ENCODE measurements around the gene SKAP1.
"Not testable (repeated sequence)": the region's sequence is repeated elsewhere in the genome, so short reads cannot be mapped to it uniquely, and the experiment has no call there.

SKAP1 gene

DNA sequence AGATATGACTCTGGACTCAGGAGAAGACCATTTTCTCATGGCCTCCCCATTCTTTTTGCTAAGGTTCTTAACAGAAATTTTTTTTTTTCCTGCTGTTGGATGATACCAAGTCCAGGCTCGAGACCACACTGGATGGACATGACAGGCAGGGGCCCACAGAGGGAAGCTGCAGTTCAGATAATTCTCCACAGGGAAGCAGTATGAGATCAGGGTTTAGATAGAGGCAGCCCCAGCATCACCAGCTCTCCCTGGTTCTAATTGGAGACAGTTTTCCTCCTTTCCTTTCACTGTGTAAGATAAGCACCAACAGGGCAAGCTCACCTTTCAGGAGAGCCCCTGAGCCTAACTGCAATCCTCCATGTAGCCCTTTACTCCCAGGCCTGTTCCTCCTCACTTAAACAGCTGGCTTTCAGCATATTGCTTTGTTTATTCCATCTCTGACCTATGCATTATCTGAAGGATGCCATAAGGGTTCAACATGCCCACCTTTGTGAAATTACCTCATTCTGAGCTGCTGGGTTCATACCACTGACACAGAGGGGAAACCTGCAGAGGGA lies 214.4 kb downstream of the SKAP1 start:
- no peak for DNase-seq (ENCODE audit: low read depth in 1 of 2, low spot score in 1 of 2)

DNA sequence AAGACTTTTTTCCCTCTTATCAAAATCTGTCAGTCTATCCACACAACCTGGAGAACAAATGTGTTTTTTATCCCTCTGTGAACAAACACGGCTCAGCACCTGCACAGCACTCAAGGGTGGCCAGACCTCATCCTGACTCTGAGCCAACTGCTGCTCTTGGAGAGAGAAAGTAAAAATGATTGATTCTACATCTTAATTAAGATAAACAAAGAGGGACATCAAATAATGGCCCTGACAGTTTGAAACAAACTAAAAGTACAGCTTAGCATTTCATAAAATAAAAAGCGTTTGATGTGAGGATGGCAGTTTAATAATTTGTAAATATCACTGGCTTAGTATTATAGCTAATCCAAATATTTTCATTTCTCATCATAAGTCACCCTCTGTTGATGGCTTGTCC lies 216.2 kb downstream of the SKAP1 start:
- no peak for DNase-seq (ENCODE audit: low read depth in 1 of 2, low spot score in 1 of 2)

DNA sequence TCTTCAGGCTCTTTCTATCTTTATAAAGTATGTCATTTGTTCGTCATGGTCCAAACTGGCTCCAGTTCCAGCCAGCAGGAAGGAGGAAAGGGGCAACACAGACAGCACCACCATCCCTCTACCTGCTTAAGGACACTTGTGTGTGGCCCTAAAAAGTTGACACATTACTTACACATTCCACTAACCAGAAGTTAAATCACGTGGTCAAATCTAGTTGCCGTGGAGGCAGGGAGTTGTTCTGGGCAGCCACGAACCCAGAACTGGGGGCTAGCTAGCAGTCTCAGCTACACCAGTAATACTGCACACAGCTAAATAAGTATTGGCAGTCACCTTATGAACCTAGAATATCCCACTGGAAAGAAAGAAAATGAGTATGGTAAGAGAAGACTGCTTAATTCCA lies 218.2 kb downstream of the SKAP1 start:
- DNase-seq (ENCODE audit: low read depth in 1 of 2, low spot score in 1 of 2) = no peak

DNA sequence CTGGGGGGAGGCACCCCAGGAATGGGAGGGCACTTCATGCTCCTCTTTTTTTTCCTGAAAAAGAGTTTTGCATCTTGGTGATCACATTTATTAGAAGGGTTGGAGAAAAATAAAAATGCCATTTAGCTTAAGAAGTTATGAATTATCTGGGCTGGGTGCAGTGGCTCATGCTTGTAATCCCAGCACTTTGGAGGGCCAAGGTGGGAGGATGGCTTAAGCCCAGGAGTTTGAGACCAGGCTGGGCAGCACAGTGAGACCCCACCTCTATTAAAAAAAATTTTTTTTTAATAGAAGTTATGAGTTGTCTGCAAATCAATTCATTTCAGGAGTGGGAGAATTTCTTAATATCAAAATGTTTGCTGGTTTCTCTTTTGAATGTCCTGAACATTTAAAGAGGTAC lies 219.0 kb downstream of the SKAP1 start:
- no peak for DNase-seq (ENCODE audit: low read depth in 1 of 2, low spot score in 1 of 2)

- no peak for DNase-seq (ENCODE audit: low read depth in 1 of 2, low spot score in 1 of 2)
These were observed 220.0 kb downstream of the SKAP1 start for GRCh38 chr17:48209973-48210372.

DNA sequence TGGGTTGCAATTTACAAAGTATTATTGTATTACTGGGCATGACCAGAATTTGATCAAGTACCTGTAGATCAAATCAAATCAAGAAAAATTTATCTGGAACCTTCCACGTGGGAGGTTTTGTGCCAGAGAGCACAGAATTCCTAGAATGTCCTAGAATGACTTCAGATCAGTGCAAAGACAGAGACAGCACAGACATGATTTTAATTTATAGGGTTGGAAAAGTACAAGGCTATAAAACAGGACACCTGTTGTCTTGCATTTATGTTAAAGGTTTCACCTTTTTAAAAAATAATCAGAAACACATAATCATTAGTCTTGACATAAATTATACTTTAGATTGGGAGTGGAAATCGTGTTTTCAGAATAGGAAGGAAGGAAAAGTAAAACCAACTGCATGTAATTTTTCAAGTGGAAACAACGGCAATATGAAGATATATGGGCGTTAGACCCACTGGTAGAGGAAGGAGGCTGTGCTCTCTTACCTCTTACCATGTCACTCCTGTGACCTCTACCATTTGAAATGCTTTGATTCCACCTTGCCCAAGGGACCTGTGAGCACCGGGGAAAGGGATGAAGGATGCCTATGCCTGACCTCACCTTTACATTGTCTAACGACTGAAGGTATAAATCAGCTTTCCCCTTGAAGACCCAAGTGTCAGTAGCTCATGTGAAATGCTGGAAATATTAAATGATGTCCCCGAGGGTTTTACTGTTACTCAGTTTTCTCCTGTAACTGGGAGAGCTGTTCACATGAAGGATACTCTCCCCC lies 222.1 kb downstream of the SKAP1 start:
- no peak for DNase-seq (ENCODE audit: low read depth in 1 of 2, low spot score in 1 of 2)

GRCh38 chr17:48207036-48207435 lies 223.0 kb downstream of the SKAP1 start:
- not testable (repeated sequence) for DNase-seq (ENCODE audit: low read depth in 1 of 2, low spot score in 1 of 2)

DNA sequence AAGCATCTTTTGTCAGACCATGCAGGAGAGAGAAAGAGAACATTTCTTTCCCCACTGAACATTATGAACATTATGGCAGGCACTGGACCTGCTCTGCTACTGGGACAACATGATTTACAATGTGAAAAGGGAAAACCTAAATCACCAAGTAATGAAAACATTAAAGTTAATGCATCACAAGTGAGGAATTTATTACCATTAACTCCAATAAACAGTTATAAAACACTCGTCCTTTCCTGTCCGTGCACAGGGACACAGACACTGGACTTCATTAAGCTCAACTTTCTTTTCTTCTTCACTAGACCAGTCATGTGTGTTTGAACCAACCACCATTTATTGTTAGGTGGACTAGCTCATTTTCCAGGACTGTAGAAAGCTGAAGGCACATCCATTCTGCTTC lies 227.1 kb downstream of the SKAP1 start:
- DNase-seq (ENCODE audit: low read depth in 1 of 2, low spot score in 1 of 2) = no peak

DNA sequence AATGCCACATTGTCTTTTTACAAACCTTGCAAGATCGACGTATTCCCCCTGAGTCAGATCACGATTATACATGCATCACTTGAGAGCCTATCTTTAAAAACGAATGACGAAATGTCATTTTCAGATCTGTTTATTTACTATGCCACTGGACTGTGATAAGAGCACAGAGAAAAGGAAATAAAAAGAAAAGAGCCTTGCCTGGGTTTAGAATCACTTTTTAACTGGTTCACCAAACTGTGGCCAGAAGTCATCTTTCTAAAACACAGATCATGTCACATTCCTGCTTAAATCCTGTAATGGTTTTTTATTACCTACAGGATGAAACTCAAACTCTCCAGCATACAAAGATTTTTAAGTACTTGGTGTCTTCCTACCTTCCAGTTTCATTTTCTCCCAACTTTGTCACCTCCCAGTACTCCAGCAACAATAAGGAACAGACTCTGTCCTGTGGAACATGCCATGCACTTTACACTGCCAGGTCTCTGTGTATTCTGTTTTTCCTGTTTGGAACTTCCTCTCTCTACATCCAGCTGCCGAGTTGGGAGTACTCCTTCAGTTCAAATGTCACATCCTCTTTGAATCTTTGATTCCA lies 231.0 kb downstream of the SKAP1 start:
- DNase-seq (ENCODE audit: low read depth in 1 of 2, low spot score in 1 of 2) = no peak

DNA sequence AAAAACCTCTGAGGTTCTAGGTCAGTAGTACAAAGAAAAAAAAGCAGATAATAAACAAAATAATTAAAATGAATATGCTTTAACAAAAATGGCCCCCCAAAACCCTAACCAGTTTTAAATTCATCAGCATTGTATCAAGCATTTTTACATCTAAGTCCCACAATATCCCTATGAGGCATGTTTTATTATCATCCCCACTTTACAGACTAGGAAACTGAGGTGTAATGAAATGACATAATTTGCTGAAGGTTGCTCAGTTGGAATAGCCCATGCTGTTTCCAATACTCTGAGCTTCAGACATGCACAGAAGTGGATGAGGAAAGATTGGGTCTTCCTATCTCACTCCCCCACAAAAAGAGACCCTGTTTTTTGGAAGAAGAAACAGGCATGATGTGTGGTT lies 234.1 kb downstream of the SKAP1 start:
- no peak for DNase-seq (ENCODE audit: low read depth in 1 of 2, low spot score in 1 of 2)

DNA sequence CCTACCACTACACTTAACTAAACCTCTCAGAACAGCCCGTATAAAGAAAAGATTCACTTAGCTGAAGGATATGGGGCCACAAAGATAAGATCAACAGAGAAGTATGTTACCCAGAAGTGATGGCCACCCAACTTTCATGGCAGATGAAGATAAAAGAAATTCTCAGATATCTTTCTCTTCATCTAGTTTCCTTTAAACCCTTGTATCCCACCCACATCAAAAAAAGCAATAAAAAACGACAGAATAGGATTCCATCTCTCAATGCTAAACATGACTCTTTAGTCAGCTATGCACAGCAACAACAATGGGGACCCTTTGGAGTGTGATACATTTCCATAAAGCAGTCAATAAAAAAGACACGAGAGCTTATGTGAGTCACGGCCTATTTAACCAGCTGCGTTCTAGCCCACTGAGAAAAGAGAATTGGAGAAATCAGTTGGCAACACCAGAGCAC lies 235.9 kb downstream of the SKAP1 start:
- DNase-seq (ENCODE audit: low read depth in 1 of 2, low spot score in 1 of 2) = no peak

- no peak for DNase-seq (ENCODE audit: low read depth in 1 of 2, low spot score in 1 of 2)
These were observed 237.7 kb downstream of the SKAP1 start for GRCh38 chr17:48192321-48192731.

DNA sequence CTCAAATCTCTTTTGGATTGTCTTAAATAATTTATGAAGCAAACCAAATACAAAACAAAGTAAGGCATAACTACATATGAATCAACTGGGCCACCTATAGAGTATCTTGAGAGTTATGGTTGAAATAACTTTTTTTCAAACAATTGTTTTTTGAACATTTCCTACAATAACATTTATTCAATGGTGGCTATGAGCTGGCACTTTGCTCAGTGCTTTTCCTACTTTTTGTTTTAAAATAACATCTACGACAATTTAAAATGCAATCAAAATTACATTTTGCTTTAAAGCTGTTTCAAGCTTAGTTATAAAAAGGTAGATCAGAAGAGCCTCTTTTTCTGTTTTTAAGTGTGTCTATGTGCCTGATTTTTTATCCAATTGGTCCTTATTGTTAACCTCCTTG lies 238.7 kb downstream of the SKAP1 start:
- DNase-seq (ENCODE audit: low read depth in 1 of 2, low spot score in 1 of 2) = no peak

GRCh38 chr17:48190871-48191270 lies 239.1 kb downstream of the SKAP1 start:
- no peak for DNase-seq (ENCODE audit: low read depth in 1 of 2, low spot score in 1 of 2)

DNA sequence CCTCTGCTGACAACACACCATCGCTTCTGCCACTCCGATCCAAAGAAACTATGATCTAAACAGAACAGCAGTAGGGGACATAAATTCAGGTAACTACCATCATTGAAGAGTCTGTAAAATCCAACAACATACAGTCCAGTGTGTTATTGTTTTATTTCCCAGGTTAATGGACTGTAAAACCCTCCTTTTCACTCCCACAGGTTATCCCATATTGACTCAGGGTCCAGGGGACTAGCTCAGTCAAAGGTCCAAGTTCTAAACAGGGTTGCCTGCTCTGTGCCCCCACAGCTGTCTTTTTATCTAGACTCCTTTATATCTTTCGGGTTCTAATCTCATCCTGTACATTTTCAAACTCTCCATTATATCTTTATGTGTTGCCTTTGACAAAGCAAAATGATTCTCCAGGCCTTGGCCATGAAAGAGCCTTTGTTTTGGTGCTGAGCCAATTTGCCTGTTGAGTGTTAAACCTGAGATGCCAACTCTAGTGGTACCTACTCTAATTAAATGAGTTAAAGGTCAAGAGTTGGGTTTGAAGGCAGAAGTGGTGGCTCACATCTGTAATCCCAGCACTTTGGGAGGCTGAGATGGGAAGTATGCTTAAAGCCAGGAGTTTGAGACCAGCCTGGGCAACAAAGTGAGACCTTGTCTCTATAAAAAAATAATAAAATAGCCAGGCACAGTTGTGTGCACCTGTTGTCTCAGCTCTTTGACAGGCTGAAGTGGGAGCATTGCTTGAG lies 242.0 kb downstream of the SKAP1 start:
- DNase-seq (ENCODE audit: low read depth in 1 of 2, low spot score in 1 of 2) = no peak

GRCh38 chr17:48186317-48186716 lies 243.7 kb downstream of the SKAP1 start:
- not testable (repeated sequence) for DNase-seq (ENCODE audit: low read depth in 1 of 2, low spot score in 1 of 2)

GRCh38 chr17:48184721-48185120 lies 245.3 kb downstream of the SKAP1 start:
- DNase-seq (ENCODE audit: low read depth in 1 of 2, low spot score in 1 of 2) = no peak

GRCh38 chr17:48181653-48182052 lies 248.4 kb downstream of the SKAP1 start:
- no peak for DNase-seq (ENCODE audit: low read depth in 1 of 2, low spot score in 1 of 2)

GRCh38 chr17:48180842-48181629 lies 249.0 kb downstream of the SKAP1 start:
- DNase-seq (ENCODE audit: low read depth in 1 of 2, low spot score in 1 of 2) = no peak

DNA sequence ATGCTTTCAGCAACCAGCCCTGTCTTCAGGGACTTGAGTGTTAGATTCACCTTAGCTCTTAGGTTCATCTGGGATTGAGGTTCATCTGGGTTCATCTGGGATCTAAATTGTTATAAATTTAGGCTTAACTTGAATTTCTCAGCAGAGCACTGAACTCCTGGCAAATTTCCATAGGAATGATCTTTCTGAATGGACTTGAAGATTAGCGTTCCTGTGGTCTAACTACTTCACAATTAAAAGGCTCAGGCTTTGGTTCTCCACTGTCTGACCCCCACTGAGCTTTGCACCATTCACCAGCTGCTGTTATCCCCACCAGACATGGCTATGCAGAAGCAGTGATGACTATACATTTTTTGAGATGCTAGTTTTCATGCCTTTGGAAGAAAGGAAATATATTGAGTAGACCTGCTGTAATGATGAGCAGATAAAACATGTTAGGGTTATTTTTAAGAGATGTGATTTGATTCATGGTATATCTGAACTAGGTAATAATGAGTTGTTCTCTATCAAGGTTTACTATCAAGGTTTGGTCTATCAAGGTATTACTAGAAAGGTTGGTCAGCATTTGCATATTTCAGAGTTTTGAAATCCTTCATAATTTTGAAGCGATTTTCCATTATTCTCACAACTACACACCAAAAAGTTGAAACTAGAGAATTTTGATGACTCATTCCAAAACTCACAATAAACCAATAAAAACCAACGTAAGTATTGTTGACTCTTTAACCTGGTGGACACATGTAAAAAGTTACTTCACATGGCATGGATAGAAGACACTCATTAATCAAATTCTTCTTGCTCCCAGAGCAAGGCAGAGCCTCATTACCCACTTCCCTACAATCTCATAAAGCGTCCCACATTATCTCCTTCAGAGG lies 250.7 kb downstream of the SKAP1 start:
- DNase-seq (ENCODE audit: low read depth in 1 of 2, low spot score in 1 of 2) = no peak

Data from activated T-helper 1 cell treated with anti-CD3 and anti-CD28 coated beads, Interleukin-2, amount 50 U/mL, for 16 hours (primary cell).